ENCODE data around the gene NT5C3A. TPM values are rescaled to one million over a fixed set of nuclear protein-coding genes. Genes with fewer than 3 reads are reported as not detected.

NT5C3A gene
- total and polyA plus RNA-seq, 11 donors = 13.1 to 32.2 (median 19.2) TPM

- DNase-seq (no peak), ATAC-seq (no peak)
- H3K36me3 ChIP-seq = no peaks in the 10 kb centered on the region
- no peak overlapping the region for H3K4me3 ChIP-seq
- intact Hi-C loops (cut with DNase I) = no loop called here
- peaks cover 0 to 33% (median 17%) of the 10 kb centered on the region in 12 donors for H3K9me3 ChIP-seq
- no peak overlapping the region for H3K27ac ChIP-seq
- no peaks in the 10 kb centered on the region for H3K27me3 ChIP-seq
- TF ChIP-seq POLR2A (IDR thresholded peaks at IDR 0.05) = no peak
- no peak for TF ChIP-seq CTCF (IDR thresholded peaks at IDR 0.05)
- WGBS, 4 donors = 66 to 86% (median 79%) methylated on average over 6 of the region's 6 CpGs
- H3K4me1 ChIP-seq = peaks cover 0 to 13% (median 5%) of the 10 kb centered on the region in 12 donors
These were observed 8.3 kb upstream of the NT5C3A start for GRCh38 chr7:33070831-33071230.

GRCh38 chr7:33070277-33070676 is 7.7 kb upstream of the NT5C3A start:
- H3K4me3 ChIP-seq = no peak overlapping the region
- no peak overlapping the region for H3K27ac ChIP-seq
- peaks cover 0 to 37% (median 19%) of the 10 kb centered on the region in 12 donors for H3K9me3 ChIP-seq
- no peaks in the 10 kb centered on the region for H3K36me3 ChIP-seq
- intact Hi-C loops (cut with DNase I) = no loop called here
- no peak for DNase-seq
- H3K27me3 ChIP-seq = no peaks in the 10 kb centered on the region
- no peak for ATAC-seq
- TF ChIP-seq CTCF (IDR thresholded peaks at IDR 0.05) = no peak
- no peak for TF ChIP-seq POLR2A (IDR thresholded peaks at IDR 0.05)
- 76 to 100% (median 97%) methylated on average over 2 of the region's 2 CpGs for WGBS, 4 donors
- H3K4me1 ChIP-seq = peaks cover 0 to 13% (median 5%) of the 10 kb centered on the region in 12 donors

- 40 to 64% (median 46%) methylated on average over 1 of the region's 1 CpG for WGBS, 4 donors
- H3K36me3 ChIP-seq = no peaks in the 10 kb centered on the region
- H3K9me3 ChIP-seq = peaks cover 0 to 37% (median 19%) of the 10 kb centered on the region in 12 donors
- no peak overlapping the region for H3K4me3 ChIP-seq
- DNase-seq (no peak), ATAC-seq (no peak)
- H3K27ac ChIP-seq = no peak overlapping the region
- no peak for TF ChIP-seq POLR2A (IDR thresholded peaks at IDR 0.05)
- no peak for TF ChIP-seq CTCF (IDR thresholded peaks at IDR 0.05)
- intact Hi-C loops (cut with DNase I) = no loop called here
- H3K27me3 ChIP-seq = no peaks in the 10 kb centered on the region
- peaks cover 0 to 14% (median 8%) of the 10 kb centered on the region in 12 donors for H3K4me1 ChIP-seq
These were observed 5.3 kb upstream of the NT5C3A start for GRCh38 chr7:33067921-33068320.

DNA sequence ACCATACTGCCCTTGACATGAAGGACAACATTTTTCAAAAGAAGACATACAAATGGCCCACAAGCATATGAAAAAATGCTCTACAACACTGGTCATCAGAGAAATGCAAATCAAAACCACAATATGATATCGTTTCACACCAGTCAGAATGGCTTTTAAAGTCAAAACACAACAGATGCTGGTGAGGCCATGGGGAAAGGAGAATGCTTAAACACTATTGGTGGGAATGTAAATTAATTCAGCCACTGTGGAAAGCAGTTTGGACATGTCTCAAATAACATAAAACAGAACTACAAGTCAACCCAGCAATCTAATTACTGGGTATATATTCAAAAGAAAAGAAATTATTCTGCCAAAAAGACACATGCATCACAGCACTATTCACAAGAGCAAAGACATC is 4.2 kb upstream of the NT5C3A start:
- 88 to 97% (median 92%) methylated on average over 1 of the region's 1 CpG for WGBS, 4 donors
- Histone ChIP-seq H3K9me3 (peaks cover 0 to 37% (median 19%) of the 10 kb centered on the region in 12 donors), H3K36me3 (no peaks in the 10 kb centered on the region), H3K27me3 (no peaks in the 10 kb centered on the region), H3K4me1 (peaks cover 0 to 10% (median 6%) of the 10 kb centered on the region in 12 donors), H3K27ac (no peak overlapping the region), H3K4me3 (no peak overlapping the region)
- ATAC-seq (no peak), DNase-seq (no peak)
- intact Hi-C loops (cut with DNase I) = no loop called here
- TF ChIP-seq POLR2A (IDR thresholded peaks at IDR 0.05) (no peak), CTCF (IDR thresholded peaks at IDR 0.05) (no peak)
